Muscle layer of duodenum (tissue), 2 donors: ENCODE results near the gene SNX33.
"Not testable (repeated sequence)": the region's sequence is repeated elsewhere in the genome, so short reads cannot be mapped to it uniquely, and the experiment has no call there.

Experiments used
- H3K27ac ChIP-seq: one replicate; pipeline ENCODE4 v1.7.0; 2013; ENCODE audit warnings: mild to moderate bottlenecking, low read length
- H3K27me3 ChIP-seq: one replicate; pipeline ENCODE4 v1.7.0; 2013; ENCODE audit warnings: low read depth, mild to moderate bottlenecking, control low read depth, low read length
- H3K36me3 ChIP-seq, 2 donors: one replicate each; pipeline ENCODE4 v1.7.0; 2013; ENCODE audit warnings: low read length in 2 of 2, control low read depth in 1 of 2, mild to moderate bottlenecking in 1 of 2; ENCODE audit not compliant: insufficient read depth in 2 of 2, control insufficient read depth in 1 of 2
- H3K4me1 ChIP-seq, 2 donors: one replicate each; pipeline ENCODE4 v1.7.0; 2013; ENCODE audit warnings: low read length in 2 of 2, mild to moderate bottlenecking in 2 of 2, control low read depth in 1 of 2, moderate library complexity in 1 of 2; ENCODE audit not compliant: insufficient read depth in 2 of 2, control insufficient read depth in 1 of 2
- H3K4me3 ChIP-seq, 2 donors: one replicate each; pipeline ENCODE4 v1.7.0; 2013; ENCODE audit warnings: low read length in 2 of 2, low read depth in 1 of 2, mild to moderate bottlenecking in 1 of 2
- H3K9me3 ChIP-seq, 2 donors: one replicate each; pipeline ENCODE4 v1.7.0; 2013; ENCODE audit warnings: low read length in 2 of 2, control low read depth in 1 of 2, mild to moderate bottlenecking in 1 of 2; ENCODE audit not compliant: control insufficient read depth in 1 of 2
- donor health status: healthy.

The SNX33 gene

DNA sequence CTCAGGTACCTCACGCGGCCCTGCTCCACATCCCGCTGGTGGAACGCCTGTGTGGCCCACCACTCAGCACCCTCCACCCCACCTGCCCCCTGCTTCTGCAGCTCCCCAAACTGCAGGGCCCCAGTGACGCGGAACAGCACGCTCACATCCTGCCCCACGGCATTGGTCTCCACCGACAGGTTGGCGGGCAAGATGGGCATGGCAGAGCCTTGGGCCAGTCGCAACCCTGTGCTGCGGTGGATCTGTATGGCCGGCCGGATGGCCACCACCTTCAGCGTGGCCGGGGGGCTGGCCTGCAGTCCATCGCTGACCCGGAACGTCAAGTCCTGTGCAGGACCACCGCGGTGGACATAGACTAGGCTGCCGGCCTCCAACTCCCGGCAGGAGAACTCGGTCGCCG is 41.1 kb downstream of the SNX33 start:
- H3K27me3 ChIP-seq = no peaks in the 10 kb centered on the region
- no peak overlapping the region for H3K4me3 ChIP-seq
- peaks cover 0 to 43% of the 10 kb centered on the region in 2 donors for H3K36me3 ChIP-seq
- no peaks in the 10 kb centered on the region for H3K9me3 ChIP-seq
- H3K27ac ChIP-seq = no peak overlapping the region
- peaks cover 0 to 16% of the 10 kb centered on the region in 2 donors for H3K4me1 ChIP-seq

DNA sequence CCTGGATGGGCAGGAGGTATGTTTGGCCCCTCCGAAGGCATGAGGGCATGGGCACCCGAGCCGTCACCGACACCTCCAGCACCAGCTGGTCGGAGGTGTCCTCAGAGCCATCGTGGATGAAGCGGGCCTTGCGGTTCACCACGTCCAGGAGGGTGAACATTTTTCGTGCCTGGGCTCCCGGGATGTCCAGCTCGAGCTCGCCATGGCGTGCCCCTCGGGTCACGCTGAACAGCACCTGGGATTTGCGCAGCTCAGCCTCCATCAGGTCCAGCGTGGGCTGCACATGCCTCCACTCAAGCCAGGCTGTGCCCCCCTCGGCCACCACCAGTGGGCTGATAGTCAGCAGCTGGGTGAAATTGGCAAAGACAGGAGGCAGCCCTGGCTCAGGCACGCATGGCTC is 41.7 kb downstream of the SNX33 start:
- H3K4me1 ChIP-seq = peaks cover 4 to 22% of the 10 kb centered on the region in 2 donors
- not testable (repeated sequence) for H3K27ac ChIP-seq, H3K4me3 ChIP-seq, H3K9me3 ChIP-seq, H3K27me3 ChIP-seq
- H3K36me3 ChIP-seq = peaks cover 0 to 43% of the 10 kb centered on the region in 2 donors

DNA sequence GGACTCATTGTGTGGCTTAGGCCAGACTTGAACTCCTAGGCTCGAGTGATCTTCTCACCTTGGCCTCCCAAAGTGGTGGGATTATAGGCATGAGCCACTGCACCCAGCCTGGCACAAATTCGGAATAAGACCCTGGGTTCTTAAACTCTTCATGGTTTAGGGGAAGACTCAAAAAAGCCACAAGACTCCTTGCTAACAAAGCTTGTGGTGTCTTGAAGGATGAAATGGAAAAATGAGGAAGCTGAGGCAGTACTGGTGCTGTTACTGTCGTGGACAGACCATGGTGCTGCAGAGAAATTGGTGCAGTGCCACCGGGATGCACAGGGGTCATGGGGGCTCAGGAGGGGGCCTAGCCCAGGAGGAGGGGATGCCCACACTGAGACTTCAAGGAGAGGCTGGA is 44.6 kb downstream of the SNX33 start:
- not testable (repeated sequence) for H3K4me3 ChIP-seq, H3K27me3 ChIP-seq, H3K9me3 ChIP-seq, H3K27ac ChIP-seq
- peaks cover 11 to 40% of the 10 kb centered on the region in 2 donors for H3K4me1 ChIP-seq
- H3K36me3 ChIP-seq = peaks cover 0 to 39% of the 10 kb centered on the region in 2 donors

DNA sequence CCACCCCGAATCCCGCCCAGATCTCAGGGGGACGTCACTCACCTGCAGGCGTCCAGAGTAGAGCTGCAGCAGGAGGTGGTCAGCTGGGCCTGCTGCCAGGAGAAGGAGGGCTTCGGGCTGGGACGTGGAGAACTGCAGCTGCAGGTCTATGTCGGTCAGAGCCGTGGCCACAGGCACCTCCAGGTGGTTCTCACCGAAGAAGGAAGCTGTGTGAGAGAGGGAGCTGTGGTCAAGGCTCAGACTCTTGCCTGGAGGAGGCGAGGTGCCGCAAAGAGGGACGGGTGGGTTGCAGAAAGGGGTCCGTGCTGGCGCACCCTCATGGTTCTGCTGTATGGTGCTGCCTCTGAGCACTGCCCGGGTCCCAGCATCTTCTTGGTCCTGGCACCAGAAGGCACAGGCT is 45.3 kb downstream of the SNX33 start:
- H3K9me3 ChIP-seq, H3K4me3 ChIP-seq, H3K27ac ChIP-seq, H3K27me3 ChIP-seq: not testable (repeated sequence)
- Histone ChIP-seq H3K36me3 (peaks cover 0 to 34% of the 10 kb centered on the region in 2 donors), H3K4me1 (peaks cover 11 to 46% of the 10 kb centered on the region in 2 donors)

DNA sequence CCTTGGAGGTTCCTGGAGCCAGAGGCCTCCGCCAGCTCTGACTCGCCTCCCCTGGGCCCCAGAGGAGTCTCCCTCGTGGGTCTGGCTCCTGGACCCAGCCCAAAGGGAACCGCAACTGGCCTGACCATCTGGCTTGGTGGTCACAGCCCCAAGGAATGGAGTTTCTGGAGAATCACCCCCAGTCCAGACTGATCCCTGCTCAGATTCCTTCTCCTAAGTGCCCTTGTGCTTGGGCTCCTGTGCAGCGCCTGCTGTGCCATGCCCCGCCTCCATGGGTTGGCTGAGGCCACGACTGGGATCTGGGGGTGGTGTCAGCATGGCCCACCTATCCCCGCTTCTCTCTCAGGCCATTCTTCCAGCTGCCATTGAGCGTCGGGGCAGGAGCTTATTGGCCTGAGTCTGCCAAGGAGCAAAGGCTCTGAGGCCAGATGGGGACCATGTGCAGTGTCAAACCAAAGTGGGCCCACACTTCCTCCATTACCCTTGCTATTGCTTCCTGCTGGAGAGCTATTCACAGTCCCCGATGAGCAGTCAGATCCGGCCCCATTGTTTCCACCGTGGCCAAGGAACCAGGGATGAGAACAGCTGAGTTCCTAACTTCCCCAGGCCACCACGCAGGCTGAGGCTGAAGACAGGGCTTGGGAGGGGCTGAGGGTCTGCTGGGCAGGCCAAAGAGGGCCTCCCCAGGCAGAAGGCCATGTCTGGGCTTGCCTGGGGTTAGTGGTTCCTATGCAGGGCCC is 46.0 kb downstream of the SNX33 start:
- H3K4me3 ChIP-seq = peak overlapping the region in 1 of 2 donors; percentile 16
- H3K4me1 ChIP-seq = peaks cover 11 to 52% of the 10 kb centered on the region in 2 donors
- H3K27me3 ChIP-seq = no peaks in the 10 kb centered on the region
- H3K27ac ChIP-seq = peak overlapping the region; percentile 56
- peaks cover 0 to 27% of the 10 kb centered on the region in 2 donors for H3K36me3 ChIP-seq
- no peaks in the 10 kb centered on the region for H3K9me3 ChIP-seq

DNA sequence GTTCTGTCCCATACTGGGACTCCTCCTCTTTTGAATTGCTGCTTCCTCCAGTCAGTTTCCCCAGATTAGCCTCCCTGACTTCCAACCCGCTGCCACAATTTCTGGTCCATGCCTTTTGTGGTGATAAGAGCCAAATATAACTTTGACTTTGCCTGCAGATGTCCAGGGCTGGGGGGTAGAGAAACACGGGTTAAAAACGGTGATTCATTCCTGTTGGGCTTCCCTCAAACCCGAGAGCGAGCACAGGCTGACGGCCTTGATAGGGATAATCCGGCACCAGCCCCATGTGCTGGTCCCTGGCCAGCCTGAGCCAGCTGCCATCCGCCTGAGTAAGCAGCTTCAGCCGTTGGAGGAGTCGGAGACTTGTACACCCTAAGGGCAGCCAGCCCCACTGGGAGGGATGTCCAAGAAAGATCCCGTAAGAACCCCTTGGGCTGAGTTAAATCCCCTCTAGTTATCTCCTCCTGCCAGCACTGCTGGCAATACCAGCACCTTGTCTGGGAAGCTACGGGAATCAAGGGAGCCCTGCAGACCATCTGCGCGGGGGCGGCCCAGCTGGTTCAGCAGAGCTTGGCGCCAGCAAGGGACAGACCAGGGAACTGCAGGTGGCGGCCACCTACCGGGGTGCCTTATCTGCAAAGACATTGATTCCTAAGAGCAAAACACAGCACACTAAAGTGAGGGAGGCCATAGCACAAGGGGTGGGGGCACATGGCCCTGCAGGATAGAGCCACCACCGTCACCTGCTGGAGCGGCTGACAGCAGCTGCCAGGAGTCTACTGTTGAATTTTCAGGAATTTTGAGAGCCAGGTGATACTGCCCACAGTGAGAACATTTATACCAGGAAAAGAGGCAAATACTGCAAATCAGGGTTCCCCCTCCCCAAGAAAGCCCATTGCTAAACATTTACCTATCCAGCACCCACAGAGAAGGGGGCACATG is 46.8 kb downstream of the SNX33 start:
- Histone ChIP-seq H3K36me3 (peaks cover 0 to 19% of the 10 kb centered on the region in 2 donors), H3K27me3 (no peaks in the 10 kb centered on the region), H3K4me1 (peaks cover 14 to 60% of the 10 kb centered on the region in 2 donors), H3K9me3 (no peaks in the 10 kb centered on the region), H3K4me3 (peak overlapping the region in 1 of 2 donors; percentile 16), H3K27ac (peak overlapping the region; percentile 93)

DNA sequence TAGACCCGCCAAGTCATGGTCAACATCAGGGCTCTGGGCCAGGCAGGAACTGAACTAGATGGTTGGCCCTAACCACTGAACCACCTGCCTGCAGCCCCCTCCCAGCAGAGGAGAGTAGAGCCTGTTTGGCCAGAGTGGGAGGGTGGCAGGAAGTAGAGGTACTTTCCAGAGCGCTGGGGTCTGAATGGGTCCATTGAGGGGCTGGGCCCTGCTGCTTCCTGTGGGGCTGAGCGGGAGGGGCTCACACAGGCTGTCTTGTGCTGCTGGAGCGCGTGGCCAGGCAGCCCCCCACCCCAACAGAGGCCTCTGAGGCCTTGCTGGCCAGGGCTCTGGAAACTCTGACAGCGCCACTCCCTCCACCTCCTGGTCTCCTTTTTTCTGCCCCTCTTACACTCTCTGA is 47.5 kb downstream of the SNX33 start:
- Histone ChIP-seq H3K9me3 (no peaks in the 10 kb centered on the region), H3K4me3 (no peak overlapping the region), H3K27ac (peak overlapping the region; percentile 93), H3K27me3 (no peaks in the 10 kb centered on the region), H3K36me3 (peaks cover 0 to 13% of the 10 kb centered on the region in 2 donors), H3K4me1 (peaks cover 14 to 65% of the 10 kb centered on the region in 2 donors)

DNA sequence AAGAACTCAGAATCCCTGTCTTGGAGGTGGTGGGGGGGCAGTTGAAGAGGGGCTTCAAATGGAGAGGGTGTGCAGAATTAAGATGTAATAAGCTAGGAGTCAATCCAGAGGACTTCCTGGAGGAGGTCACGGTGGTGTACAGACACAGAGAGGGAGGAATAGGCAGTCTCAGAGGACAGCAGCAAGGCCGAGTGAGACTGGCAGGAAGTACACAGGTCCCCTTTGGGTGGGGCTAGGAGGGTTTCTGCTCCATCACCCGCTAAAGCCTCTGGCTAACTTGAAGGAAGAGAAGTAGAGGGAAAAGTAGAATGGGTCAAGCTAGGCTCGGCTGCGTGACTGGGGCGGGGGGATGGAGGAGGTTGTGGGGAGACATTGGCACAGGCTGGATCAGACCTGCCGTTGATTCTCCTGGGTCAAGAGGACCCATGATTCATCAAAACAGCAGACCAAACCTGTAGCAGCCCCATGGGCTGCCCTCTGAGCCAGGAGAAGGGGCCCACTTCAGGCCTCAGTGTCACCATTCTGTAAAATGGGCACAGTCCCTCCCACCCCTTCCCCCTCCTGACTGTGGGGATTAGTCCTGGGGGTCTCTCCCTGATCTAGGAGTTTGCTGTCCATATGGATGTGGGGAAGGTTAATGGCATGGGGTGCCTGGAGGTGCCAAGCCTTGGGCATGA is 48.1 kb downstream of the SNX33 start:
- Histone ChIP-seq H3K4me1 (peaks cover 14 to 70% of the 10 kb centered on the region in 2 donors), H3K27ac (peak overlapping the region; percentile 93), H3K36me3 (peaks cover 0 to 8% of the 10 kb centered on the region in 2 donors), H3K27me3 (no peaks in the 10 kb centered on the region), H3K4me3 (no peak overlapping the region), H3K9me3 (no peaks in the 10 kb centered on the region)

DNA sequence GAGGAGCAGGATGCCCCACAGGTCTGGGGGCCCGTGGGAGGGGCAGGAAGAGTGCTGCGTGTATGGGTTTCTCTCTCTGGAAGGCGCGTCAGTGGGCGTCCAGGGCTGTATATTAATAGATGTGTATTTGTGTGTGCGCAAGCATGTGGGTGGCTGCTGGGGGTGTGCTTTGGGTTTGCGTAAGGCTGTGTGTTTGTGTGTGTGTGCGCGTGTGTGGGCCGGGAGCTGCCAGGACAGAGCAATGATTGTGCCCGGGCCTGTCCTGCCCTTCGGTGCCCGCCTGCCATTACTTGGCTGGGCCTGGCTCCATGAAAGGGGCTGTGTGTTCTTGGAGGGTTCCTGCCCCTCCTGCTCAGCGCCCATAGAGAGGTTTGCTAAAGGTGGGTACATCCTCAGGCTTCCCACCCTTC is 48.6 kb downstream of the SNX33 start:
- peak overlapping the region; percentile 93 for H3K27ac ChIP-seq
- peak overlapping the region in 1 of 2 donors; percentile 48 for H3K4me3 ChIP-seq
- peaks cover 0 to 6% of the 10 kb centered on the region in 2 donors for H3K36me3 ChIP-seq
- H3K4me1 ChIP-seq = peaks cover 14 to 76% of the 10 kb centered on the region in 2 donors
- H3K27me3 ChIP-seq = no peaks in the 10 kb centered on the region
- H3K9me3 ChIP-seq = no peaks in the 10 kb centered on the region

DNA sequence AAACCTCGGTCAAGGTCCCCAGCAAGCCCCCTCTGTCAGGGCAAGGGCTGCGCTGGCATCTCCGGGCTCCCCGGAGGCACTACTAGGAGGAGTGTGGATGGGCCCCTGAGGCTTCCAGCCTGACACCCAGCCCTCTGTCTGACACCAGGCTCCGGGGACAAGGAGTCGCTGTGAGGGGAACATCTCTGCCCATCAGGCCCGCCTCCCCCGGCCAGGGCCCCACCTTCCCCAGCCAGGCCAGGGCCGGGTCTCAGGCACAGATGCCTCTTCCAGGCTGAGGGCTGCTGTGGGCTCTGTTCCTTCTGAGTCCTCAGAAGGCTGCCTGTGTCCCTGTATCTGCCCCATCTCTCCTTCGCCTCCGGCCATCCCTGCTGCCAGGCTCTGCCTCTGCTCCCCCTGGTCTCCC is 49.1 kb downstream of the SNX33 start:
- H3K4me1 ChIP-seq = peaks cover 14 to 79% of the 10 kb centered on the region in 2 donors

DNA sequence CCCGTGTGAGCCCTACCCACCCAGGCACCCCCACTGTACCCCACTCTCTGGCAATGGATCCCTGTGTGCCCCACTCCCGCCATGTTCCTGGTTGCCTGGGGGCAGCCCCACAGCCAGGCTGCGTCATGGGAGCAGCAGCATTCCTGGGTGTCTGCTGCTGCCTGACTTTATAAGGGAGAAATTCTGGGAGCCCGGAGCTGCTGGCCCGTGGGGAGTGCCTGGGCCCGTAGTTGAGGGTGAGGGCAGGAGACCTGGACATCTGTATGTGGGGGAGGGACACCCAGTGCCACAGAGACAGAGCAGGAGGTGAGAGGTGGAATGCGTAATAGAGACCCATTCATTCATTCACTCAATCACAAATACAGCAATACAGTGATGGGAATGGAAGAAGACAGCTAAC is 49.8 kb downstream of the SNX33 start:
- H3K27ac ChIP-seq = peak overlapping the region; percentile 93
- H3K27me3 ChIP-seq = no peaks in the 10 kb centered on the region
- no peaks in the 10 kb centered on the region for H3K36me3 ChIP-seq
- H3K9me3 ChIP-seq = no peaks in the 10 kb centered on the region
- peaks cover 14 to 85% of the 10 kb centered on the region in 2 donors for H3K4me1 ChIP-seq
- H3K4me3 ChIP-seq = peak overlapping the region in 1 of 2 donors; percentile 48

More for the DNA sequence above, 49.1 kb downstream of the SNX33 start:
- Histone ChIP-seq H3K36me3 (peaks cover 0 to under 1% of the 10 kb centered on the region in 2 donors), H3K27me3 (no peaks in the 10 kb centered on the region), H3K9me3 (no peaks in the 10 kb centered on the region), H3K27ac (peak overlapping the region; percentile 93), H3K4me3 (peak overlapping the region in 1 of 2 donors; percentile 48)
